PFSK-1 (cell line): ENCODE results near the gene TSPAN16.

Experiments used
- FOXP2 ChIP-seq: optimal IDR thresholded peaks from 2 replicates; pipeline ENCODE3; 2011; ENCODE audit warnings: borderline replicate concordance, control low read depth, inconsistent platforms; ENCODE audit not compliant: insufficient read depth; ENCODE audit errors: extremely low read length, extremely low read depth
- POLR2AphosphoS5 ChIP-seq: IDR thresholded peaks from 2 replicates; pipeline ENCODE4 v1.6.1; 2012; ENCODE audit warnings: low read depth, mild to moderate bottlenecking, control low read depth, low read length, moderate library complexity
- SIN3A ChIP-seq: IDR thresholded peaks from 2 replicates; pipeline ENCODE4 v1.6.1; 2012; ENCODE audit warnings: mild to moderate bottlenecking, low read length, moderate library complexity, borderline replicate concordance; ENCODE audit not compliant: insufficient read depth
- TAF1 ChIP-seq: IDR thresholded peaks from 2 replicates; pipeline ENCODE4 v1.6.1; 2012; ENCODE audit warnings: low read length, control low read depth, borderline replicate concordance; ENCODE audit not compliant: insufficient read depth
- TF ChIP-seq, protein P1 (sequence below), 2 experiments: IDR thresholded peaks; 2 replicates each; pipeline versions ENCODE4 v1.6.1 to v1.8.0; 2011 to 2012; ENCODE audit warnings: low read depth in 2 of 2, low read length in 2 of 2, control low read depth in 1 of 2, inconsistent platforms in 1 of 2, mild to moderate bottlenecking in 1 of 2, moderate library complexity in 1 of 2; ENCODE audit not compliant: insufficient read depth in 1 of 2

Gene TSPAN16

DNA sequence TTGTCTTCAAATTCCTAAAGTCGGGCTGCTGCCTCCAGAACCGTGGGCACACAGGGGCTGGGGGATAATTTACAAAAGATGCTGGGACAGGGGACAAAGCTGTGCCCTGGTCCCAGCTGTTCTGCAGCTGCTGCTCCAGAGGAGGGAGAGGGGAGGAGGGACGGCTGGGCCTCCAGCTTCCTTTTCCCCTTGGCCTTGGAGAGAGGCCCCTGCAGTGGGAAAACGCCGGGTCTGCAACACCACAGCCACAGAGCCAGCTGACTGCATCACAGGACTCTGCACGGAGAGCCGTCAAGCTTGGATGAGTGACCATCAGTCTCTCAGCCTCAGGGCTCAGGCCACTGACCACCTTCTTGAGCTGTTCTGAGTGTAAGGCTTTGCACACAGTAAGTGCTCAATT, 39.8 kb upstream of the TSPAN16 start:
- TF ChIP-seq, protein P1, sequence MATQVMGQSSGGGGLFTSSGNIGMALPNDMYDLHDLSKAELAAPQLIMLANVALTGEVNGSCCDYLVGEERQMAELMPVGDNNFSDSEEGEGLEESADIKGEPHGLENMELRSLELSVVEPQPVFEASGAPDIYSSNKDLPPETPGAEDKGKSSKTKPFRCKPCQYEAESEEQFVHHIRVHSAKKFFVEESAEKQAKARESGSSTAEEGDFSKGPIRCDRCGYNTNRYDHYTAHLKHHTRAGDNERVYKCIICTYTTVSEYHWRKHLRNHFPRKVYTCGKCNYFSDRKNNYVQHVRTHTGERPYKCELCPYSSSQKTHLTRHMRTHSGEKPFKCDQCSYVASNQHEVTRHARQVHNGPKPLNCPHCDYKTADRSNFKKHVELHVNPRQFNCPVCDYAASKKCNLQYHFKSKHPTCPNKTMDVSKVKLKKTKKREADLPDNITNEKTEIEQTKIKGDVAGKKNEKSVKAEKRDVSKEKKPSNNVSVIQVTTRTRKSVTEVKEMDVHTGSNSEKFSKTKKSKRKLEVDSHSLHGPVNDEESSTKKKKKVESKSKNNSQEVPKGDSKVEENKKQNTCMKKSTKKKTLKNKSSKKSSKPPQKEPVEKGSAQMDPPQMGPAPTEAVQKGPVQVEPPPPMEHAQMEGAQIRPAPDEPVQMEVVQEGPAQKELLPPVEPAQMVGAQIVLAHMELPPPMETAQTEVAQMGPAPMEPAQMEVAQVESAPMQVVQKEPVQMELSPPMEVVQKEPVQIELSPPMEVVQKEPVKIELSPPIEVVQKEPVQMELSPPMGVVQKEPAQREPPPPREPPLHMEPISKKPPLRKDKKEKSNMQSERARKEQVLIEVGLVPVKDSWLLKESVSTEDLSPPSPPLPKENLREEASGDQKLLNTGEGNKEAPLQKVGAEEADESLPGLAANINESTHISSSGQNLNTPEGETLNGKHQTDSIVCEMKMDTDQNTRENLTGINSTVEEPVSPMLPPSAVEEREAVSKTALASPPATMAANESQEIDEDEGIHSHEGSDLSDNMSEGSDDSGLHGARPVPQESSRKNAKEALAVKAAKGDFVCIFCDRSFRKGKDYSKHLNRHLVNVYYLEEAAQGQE (IDR thresholded peaks at IDR 0.05; ENCODE audit: insufficient read depth in 1 of 2, low read depth in 2 of 2, low read length in 2 of 2), result no peak
- no peak for TF ChIP-seq POLR2AphosphoS5
- TF ChIP-seq FOXP2, result peak; percentile 68
- TF ChIP-seq SIN3A, result 0 out of 2 replicates have a peak, but pooled peaks have one; percentile 26
- TF ChIP-seq TAF1, result no peak

DNA sequence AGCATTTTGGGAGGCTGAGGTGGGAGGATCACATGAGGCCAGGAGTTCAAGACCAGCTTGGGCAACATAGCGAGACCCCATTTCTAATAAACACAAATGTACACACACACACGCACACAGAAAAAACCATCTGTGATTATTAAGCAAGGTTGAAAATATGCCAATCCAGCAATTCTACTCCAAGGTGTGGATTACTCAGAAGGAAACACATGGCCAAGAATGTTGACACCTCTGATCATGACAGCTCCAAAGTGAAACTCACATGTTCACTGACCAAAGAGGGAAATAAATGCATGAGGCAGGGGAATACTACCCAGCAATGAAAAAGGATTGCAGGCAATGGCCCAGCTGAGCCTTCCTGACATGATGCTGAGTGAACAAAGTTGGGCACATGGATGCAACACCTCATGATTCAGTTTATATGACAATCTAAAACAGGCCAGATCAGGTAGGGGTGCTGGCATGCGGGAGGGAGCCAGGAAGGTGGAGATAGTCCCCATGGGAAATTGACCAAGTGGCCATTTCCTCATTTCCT, 38.0 kb upstream of the TSPAN16 start:
- TF ChIP-seq FOXP2 (no peak), SIN3A (no peak), TAF1 (no peak), POLR2AphosphoS5 (no peak)
- TF ChIP-seq, protein P1 (IDR thresholded peaks at IDR 0.05; ENCODE audit: insufficient read depth in 1 of 2, low read depth in 2 of 2, low read length in 2 of 2), result no peak

DNA sequence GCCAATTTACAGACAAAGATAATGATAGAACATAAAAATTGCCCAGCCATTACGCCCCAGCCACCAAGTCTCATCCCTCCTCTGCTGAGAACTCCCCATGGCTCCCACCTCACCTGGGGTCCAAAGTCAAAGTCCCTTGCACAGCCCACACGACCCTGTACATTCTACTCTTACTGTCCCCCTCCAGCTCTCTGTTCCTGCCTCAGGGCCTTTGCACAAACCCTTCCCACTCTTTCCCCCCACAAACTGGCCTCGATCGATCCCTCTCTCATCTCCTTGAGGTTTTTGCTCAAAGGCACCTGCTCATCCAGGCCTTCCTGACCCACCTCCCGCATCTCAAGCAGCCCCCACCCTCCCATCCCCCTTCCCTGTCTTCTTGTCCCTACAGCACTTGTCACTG, 35.0 kb upstream of the TSPAN16 start:
- TF ChIP-seq SIN3A (no peak), TAF1 (no peak), FOXP2 (no peak), POLR2AphosphoS5 (no peak)
- TF ChIP-seq, protein P1 (IDR thresholded peaks at IDR 0.05; ENCODE audit: insufficient read depth in 1 of 2, low read depth in 2 of 2, low read length in 2 of 2), result no peak

DNA sequence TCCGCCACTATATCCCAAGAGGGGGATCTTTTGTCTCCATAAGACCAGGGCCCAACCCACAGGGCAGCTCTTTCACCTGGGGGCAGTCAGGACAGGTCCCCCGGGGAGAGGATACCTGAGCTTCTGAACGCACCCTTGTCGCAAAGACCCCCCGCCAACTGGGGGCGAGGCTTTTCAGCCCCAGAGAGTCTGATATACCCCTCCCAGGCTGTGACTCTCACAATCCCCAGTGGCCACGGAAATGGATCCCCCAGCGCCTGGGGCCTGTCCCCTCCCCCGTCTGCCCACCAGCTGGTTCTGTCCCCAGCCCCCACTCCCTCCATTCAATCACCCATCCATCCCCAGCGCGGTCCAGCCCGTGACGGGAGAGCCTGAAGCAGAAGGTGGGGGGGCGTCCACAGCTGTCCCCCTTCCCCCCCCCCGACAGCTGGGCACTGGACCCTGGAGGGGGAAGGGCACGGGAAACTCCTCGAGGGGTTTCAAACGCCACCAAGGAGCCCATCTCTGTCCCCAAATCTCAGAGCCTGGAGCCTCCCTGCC, 34.5 kb upstream of the TSPAN16 start:
- TF ChIP-seq POLR2AphosphoS5 (no peak), SIN3A (no peak), TAF1 (no peak), FOXP2 (no peak)
- TF ChIP-seq, protein P1 (IDR thresholded peaks at IDR 0.05; ENCODE audit: insufficient read depth in 1 of 2, low read depth in 2 of 2, low read length in 2 of 2), result no peak
